Esophagus squamous epithelium (tissue), 4 donors: ENCODE measurements around the gene GDAP1L1.

Experiments used
- CTCF ChIP-seq, 6 experiments: fragments of 450-650 bp in 4 of 6; fragments of 200-600 bp in 2 of 6; sonication (generic) in 2 of 6; IDR thresholded peaks; one replicate each; pipeline ENCODE4 v1.5.1; 2016 to 2019; ENCODE audit warnings: antibody characterized with exemption in 6 of 6, mild to moderate bottlenecking in 4 of 6, moderate library complexity in 4 of 6
- POLR2A ChIP-seq, 4 donors: fragments of 450-650 bp; IDR thresholded peaks; one replicate each; pipeline ENCODE4 v1.6.1; 2017; ENCODE audit warnings: antibody characterized with exemption in 4 of 4, mild to moderate bottlenecking in 4 of 4, moderate library complexity in 3 of 4

DNA sequence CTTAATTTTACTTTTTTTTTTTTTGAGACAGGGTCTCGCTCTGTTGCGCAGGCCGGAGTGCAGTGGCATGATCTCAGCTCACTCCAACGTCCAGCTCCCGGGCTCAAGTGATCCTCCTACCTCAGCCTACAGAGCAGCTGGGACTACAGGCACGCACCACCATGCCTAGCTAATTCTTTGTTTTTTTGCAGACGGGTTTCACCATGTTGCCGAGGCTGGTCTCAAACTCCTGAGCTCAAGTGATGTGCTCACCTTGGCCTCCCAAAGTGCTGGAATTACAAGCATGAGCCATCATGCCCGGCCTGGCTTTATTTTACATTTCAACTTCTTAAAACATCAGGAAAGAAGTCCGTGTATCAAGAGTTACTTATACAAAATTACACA is 42.3 kb upstream of the GDAP1L1 start:
- TF ChIP-seq CTCF (IDR thresholded peaks at IDR 0.05) (no peak), POLR2A (IDR thresholded peaks at IDR 0.05) (no peak)
